Measurements from ENCODE around the gene PSAP.
A peak's percentile ranks its signal among the peaks of the same experiment; 100 is the strongest.

Gene PSAP

GRCh38 chr10:71783917-71784678 is 67.0 kb downstream of the PSAP start:
- no peak for DNase-seq (ENCODE audit: low read depth in 2 of 2)

GRCh38 chr10:71782917-71783490 is 68.0 kb downstream of the PSAP start:
- no peak for DNase-seq (ENCODE audit: low read depth in 2 of 2)

GRCh38 chr10:71782221-71782916 is 68.7 kb downstream of the PSAP start:
- DNase-seq (ENCODE audit: low read depth in 2 of 2): no peak

GRCh38 chr10:71780719-71781118 is 70.3 kb downstream of the PSAP start:
- no peak for DNase-seq (ENCODE audit: low read depth in 2 of 2)

GRCh38 chr10:71780156-71780555 is 70.9 kb downstream of the PSAP start:
- no peak for DNase-seq (ENCODE audit: low read depth in 2 of 2)

GRCh38 chr10:71779641-71780040 is 71.4 kb downstream of the PSAP start:
- no peak for DNase-seq (ENCODE audit: low read depth in 2 of 2)

- no peak for DNase-seq (ENCODE audit: low read depth in 2 of 2)
Measured at GRCh38 chr10:71778071-71778825, 72.8 kb downstream of the PSAP start.

- no peak for DNase-seq (ENCODE audit: low read depth in 2 of 2)
Measured at GRCh38 chr10:71777213-71777985, 73.7 kb downstream of the PSAP start.

GRCh38 chr10:71776481-71776925 is 74.5 kb downstream of the PSAP start:
- no peak for DNase-seq (ENCODE audit: low read depth in 2 of 2)

GRCh38 chr10:71774916-71775702 is 75.9 kb downstream of the PSAP start:
- DNase-seq (ENCODE audit: low read depth in 2 of 2): no peak

GRCh38 chr10:71773221-71773971 is 77.7 kb downstream of the PSAP start, which contains the start of gene VSIR:
Gene VSIR, minus strand, starts transcription at chr10:71773520. Its CDS starts 81 bp downstream, at chr10:71773439.
- DNase-seq (ENCODE audit: low read depth in 2 of 2): peak; percentile 90 to 97

GRCh38 chr10:71772832-71773220 is 78.2 kb downstream of the PSAP start:
- no peak for DNase-seq (ENCODE audit: low read depth in 2 of 2)

GRCh38 chr10:71771821-71772617 is 79.0 kb downstream of the PSAP start:
- peak in 1 of 2 donors; percentile 25 for DNase-seq (ENCODE audit: low read depth in 2 of 2)

- no peak for DNase-seq (ENCODE audit: low read depth in 2 of 2)
Measured at GRCh38 chr10:71771204-71771603, 79.8 kb downstream of the PSAP start.

GRCh38 chr10:71770789-71771188 is 80.3 kb downstream of the PSAP start:
- no peak for DNase-seq (ENCODE audit: low read depth in 2 of 2)

GRCh38 chr10:71770255-71770654 is 80.8 kb downstream of the PSAP start:
- DNase-seq (ENCODE audit: low read depth in 2 of 2): no peak

- DNase-seq (ENCODE audit: low read depth in 2 of 2): no peak
Measured at GRCh38 chr10:71769279-71769823, 81.7 kb downstream of the PSAP start.

- DNase-seq (ENCODE audit: low read depth in 2 of 2): no peak
Measured at GRCh38 chr10:71767420-71768035, 83.5 kb downstream of the PSAP start.

Measured in stimulated activated CD4-positive, alpha-beta T cell treated with anti-CD3 and anti-CD28 coated beads, Interleukin-1b, Interleukin-23, amount 100 ng/mL, for 1 hour (primary cell).